Kidney capillary endothelial cell (primary cell): Measurements from ENCODE around the gene MPRIP.

Experiments used
- DNase-seq: peaks from one replicate; pipeline ENCODE4 v3.0.0-alpha.2; 2018; ENCODE audit warnings: low spot score

MPRIP gene

DNA sequence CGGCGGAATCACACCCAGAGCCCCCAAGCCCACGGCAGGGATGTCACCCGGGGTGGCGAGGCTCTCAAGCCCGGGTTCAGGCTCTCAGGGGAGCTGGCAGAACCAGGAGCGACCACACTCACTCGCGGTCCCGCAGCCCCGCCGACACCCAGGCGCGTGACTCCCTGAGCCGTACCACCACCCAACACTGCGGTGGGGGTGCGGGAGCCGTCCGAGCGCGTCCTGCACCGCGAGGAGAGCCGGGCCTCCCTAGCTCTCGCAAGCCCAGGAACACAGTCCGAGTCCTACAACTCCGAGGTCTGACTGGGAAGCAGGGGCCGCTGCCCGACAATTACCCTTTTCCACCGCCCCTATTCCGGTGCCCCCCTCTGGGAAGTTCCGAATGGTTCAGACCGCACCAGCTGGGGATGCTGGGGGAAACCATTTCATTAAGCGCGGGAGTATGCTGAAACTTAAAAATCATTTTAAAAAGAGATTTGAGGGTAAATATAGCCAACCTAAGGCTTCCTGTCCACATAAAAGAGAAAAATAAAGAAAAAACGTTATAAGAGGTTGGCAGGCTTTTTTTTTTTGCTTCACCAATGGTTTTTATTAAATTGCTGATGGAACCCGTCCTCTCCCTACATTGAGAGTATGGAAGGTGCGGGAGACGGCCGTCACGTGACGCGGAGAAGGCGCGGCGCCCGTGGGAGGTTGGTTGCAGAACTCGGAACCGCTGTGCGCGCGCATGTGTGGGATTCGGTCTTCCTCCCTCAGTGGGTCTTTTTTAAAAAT is 195.0 kb downstream of the MPRIP start, which contains the start of gene FLCN:
FLCN (minus strand) TSS at position 143 of the 774 bp plus-strand sequence. CDS start 9,031 bp downstream, outside the sequence.
- DNase-seq, result peak; percentile 83

- no peak for DNase-seq
Observed at GRCh38 chr17:17239832-17240231, 197.6 kb downstream of the MPRIP start.

DNA sequence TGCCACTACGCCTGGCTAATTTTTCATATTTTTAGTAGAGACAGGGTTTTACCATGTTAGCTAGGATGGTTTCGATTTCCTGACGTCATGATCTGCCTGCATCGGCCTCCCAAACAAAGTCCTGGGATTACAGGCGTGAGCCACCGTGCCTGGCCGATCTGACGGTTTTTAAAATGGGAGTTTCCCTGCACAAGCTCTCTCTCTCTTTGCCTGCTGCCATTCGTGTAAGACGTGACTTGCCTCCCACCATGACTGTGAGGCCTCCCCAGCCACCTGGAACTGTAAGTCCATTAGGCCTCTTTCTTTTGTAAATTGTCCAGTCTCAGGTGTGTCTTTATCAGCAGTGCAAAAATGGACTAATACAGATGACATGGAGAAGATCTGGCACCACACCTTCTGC is 199.4 kb downstream of the MPRIP start:
- DNase-seq, result no peak

- DNase-seq, result no peak
Observed at GRCh38 chr17:17242246-17242645, 200.0 kb downstream of the MPRIP start.
